H1 (cell line): ENCODE data around the gene NPY1R.

ENCODE experiments used
- CBX5 ChIP-seq: fragments of 300-800, 300-1000 bp; sonication (generic); IDR thresholded peaks from 2 replicates; pipeline ENCODE4 v1.7.1; 2016; ENCODE audit warnings: antibody characterized with exemption, low read length, low read depth
- CTCF ChIP-seq, 3 experiments: IDR thresholded peaks; 1 replicate in 2 of 3; 2 replicates in 1 of 3; pipeline versions ENCODE4 v1.5.1 to v1.6.1; 2011; ENCODE audit warnings: low read length in 3 of 3, mild to moderate bottlenecking in 3 of 3, inconsistent platforms in 2 of 3, low read depth in 1 of 3, moderate library complexity in 1 of 3; ENCODE audit not compliant: insufficient read depth in 1 of 3; ENCODE audit errors: control extremely low read depth in 1 of 3
- EGR1 ChIP-seq: IDR thresholded peaks from 2 replicates; pipeline ENCODE4 v1.6.1; 2011; ENCODE audit warnings: low read depth, low read length, borderline replicate concordance
- EZH2 ChIP-seq: fragments of 200-600 bp; sonication (generic); IDR thresholded peaks from 2 replicates; pipeline ENCODE4 v1.7.1; 2012; ENCODE audit warnings: low read depth, mild to moderate bottlenecking, moderate library complexity, low read length, inconsistent platforms; ENCODE audit not compliant: severe bottlenecking
- HDAC2 ChIP-seq, 2 experiments: fragments of 300-600 bp in 1 of 2; sonication (generic) in 1 of 2; IDR thresholded peaks; 2 replicates each; pipeline ENCODE4 v1.6.1; 2011 to 2012; ENCODE audit warnings: low read depth in 2 of 2, low read length in 2 of 2, mild to moderate bottlenecking in 2 of 2, moderate library complexity in 2 of 2, borderline replicate concordance in 1 of 2, inconsistent platforms in 1 of 2
- JUN ChIP-seq: IDR thresholded peaks from 2 replicates; pipeline ENCODE4 v1.6.1; 2011; ENCODE audit warnings: low read depth, mild to moderate bottlenecking, improper control_type of control experiment, low read length
- JUND ChIP-seq: IDR thresholded peaks from 2 replicates; pipeline ENCODE4 v1.6.1; 2011; ENCODE audit warnings: mild to moderate bottlenecking, improper control_type of control experiment, low read length
- POLR2AphosphoS5 ChIP-seq: IDR thresholded peaks from 2 replicates; pipeline ENCODE4 v1.6.1; 2011; ENCODE audit warnings: low read depth, low read length
- TAF1 ChIP-seq: IDR thresholded peaks from 2 replicates; pipeline ENCODE4 v1.6.1; 2011; ENCODE audit warnings: mild to moderate bottlenecking, low read depth, low read length

- TF ChIP-seq EZH2: no peak
- no peak for TF ChIP-seq CTCF (IDR thresholded peaks at IDR 0.05; ENCODE audit: control extremely low read depth in 1 of 3, insufficient read depth in 1 of 3, low read depth in 1 of 3, low read length in 3 of 3)
- TF ChIP-seq JUND: no peak
- TF ChIP-seq HDAC2 (IDR thresholded peaks at IDR 0.05; ENCODE audit: borderline replicate concordance in 1 of 2, low read depth in 2 of 2, low read length in 2 of 2): no peak
- TF ChIP-seq TAF1: no peak
- TF ChIP-seq CBX5: no peak
- TF ChIP-seq EGR1: no peak
- TF ChIP-seq POLR2AphosphoS5: no peak
- TF ChIP-seq JUN: no peak
Observed at GRCh38 chr4:163309466-163309865, 22.9 kb downstream of the NPY1R start.
